ENCODE measurements around the gene CNP.
"Not testable (repeated sequence)": the region's sequence is repeated elsewhere in the genome, so short reads cannot be mapped to it uniquely, and the experiment has no call there.

DNA sequence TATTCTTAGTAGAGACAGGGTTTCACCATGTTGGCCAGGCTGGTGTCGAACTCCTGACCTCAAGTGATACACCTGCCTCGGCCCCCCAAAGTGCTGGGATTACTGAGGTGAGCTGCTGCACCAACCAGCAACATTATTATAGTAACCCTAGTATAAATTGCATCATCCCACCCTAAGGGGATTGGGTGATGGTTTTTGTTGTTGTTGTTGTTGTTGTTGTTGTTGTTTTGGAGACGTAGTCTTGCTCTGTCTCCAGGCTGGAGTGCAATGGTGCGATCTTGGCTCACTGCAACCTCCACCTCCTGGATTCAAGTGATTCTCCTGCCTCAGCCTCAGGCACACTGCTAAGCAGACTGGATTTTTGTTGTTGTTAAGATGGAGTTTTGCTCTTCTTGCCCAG is 34.9 kb upstream of the CNP start:
- TF ChIP-seq POLR2A (IDR thresholded peaks at IDR 0.05): not testable (repeated sequence)
- TF ChIP-seq, protein P1, sequence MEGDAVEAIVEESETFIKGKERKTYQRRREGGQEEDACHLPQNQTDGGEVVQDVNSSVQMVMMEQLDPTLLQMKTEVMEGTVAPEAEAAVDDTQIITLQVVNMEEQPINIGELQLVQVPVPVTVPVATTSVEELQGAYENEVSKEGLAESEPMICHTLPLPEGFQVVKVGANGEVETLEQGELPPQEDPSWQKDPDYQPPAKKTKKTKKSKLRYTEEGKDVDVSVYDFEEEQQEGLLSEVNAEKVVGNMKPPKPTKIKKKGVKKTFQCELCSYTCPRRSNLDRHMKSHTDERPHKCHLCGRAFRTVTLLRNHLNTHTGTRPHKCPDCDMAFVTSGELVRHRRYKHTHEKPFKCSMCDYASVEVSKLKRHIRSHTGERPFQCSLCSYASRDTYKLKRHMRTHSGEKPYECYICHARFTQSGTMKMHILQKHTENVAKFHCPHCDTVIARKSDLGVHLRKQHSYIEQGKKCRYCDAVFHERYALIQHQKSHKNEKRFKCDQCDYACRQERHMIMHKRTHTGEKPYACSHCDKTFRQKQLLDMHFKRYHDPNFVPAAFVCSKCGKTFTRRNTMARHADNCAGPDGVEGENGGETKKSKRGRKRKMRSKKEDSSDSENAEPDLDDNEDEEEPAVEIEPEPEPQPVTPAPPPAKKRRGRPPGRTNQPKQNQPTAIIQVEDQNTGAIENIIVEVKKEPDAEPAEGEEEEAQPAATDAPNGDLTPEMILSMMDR (IDR thresholded peaks at IDR 0.05): not testable (repeated sequence)
